Prostate gland (tissue), 2 donors: ENCODE data around the gene TCP1.

Experiments used
- POLR2A ChIP-seq: fragments of 450-650 bp; IDR thresholded peaks from one replicate; pipeline ENCODE4 v1.6.1; 2016; ENCODE audit warnings: antibody characterized with exemption, mild to moderate bottlenecking
- POLR2AphosphoS5 ChIP-seq: sonication (generic); formaldehyde crosslinking; IDR thresholded peaks from one replicate; pipeline ENCODE4 v1.6.1; 2017; ENCODE audit warnings: antibody characterized with exemption
- TF ChIP-seq, protein P1 (sequence below), 4 experiments: fragments of 200-600 bp in 2 of 4; fragments of 450-650 bp in 2 of 4; sonication (generic) in 2 of 4; IDR thresholded peaks; 1 replicate in 3 of 4; 2 replicates in 1 of 4; pipeline ENCODE4 v1.5.1; 2016 to 2019; ENCODE audit warnings: antibody characterized with exemption in 4 of 4, mild to moderate bottlenecking in 2 of 4, moderate library complexity in 2 of 4

DNA sequence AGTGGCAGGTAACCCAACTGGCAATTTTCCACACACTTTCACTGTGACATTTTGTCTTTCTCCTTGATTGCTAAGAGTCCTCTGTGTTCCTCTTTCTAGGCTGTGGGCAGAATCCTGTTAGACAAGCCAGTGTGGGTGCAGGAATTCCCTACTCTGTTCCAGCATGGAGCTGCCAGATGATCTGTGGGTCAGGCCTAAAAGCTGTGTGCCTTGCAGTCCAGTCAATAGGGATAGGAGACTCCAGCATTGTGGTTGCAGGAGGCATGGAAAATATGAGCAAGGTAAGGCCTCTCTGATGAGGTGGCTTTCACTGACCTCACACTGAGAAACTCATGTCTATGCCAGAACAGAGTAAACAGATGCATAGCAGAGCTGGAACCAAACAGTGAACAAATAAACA is 22.5 kb downstream of the TCP1 start:
- TF ChIP-seq POLR2AphosphoS5 (no peak), POLR2A (no peak)
- TF ChIP-seq, protein P1, sequence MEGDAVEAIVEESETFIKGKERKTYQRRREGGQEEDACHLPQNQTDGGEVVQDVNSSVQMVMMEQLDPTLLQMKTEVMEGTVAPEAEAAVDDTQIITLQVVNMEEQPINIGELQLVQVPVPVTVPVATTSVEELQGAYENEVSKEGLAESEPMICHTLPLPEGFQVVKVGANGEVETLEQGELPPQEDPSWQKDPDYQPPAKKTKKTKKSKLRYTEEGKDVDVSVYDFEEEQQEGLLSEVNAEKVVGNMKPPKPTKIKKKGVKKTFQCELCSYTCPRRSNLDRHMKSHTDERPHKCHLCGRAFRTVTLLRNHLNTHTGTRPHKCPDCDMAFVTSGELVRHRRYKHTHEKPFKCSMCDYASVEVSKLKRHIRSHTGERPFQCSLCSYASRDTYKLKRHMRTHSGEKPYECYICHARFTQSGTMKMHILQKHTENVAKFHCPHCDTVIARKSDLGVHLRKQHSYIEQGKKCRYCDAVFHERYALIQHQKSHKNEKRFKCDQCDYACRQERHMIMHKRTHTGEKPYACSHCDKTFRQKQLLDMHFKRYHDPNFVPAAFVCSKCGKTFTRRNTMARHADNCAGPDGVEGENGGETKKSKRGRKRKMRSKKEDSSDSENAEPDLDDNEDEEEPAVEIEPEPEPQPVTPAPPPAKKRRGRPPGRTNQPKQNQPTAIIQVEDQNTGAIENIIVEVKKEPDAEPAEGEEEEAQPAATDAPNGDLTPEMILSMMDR (IDR thresholded peaks at IDR 0.05) = no peak
